HCT116 (cell line): ENCODE data around the gene LRRC4C. TPM values are rescaled to one million over a fixed set of nuclear protein-coding genes. Genes with fewer than 3 reads are reported as not detected.

ENCODE experiments used
- ATAC-seq: fragments of 200-7000 bp; cut with Tn5 transposase; 2 replicates; pipeline ENCODE4 v1.9.1; 2020; ENCODE audit warnings: mild to moderate bottlenecking, moderate library complexity
- BruUV-seq: library from RNA; stranded (reverse); fragments of 400-500 nt; replicated peaks from 2 replicates; lab custom pipeline; 2021; lab: Mats Ljungman, UMichigan
- CTCF ChIA-PET: fragments of 300-600 bp; sonication (Branson Sonifier 250); formaldehyde crosslinking; loops from one replicate; lab custom pipeline; 2021; ENCODE audit warnings: antibody characterized with exemption; lab: Charles Lee
- POLR2A ChIA-PET: fragments of 300-600, 350-600 bp; sonication (Branson Sonifier 250); formaldehyde crosslinking; loops from one replicate; lab custom pipeline; 2021; ENCODE audit warnings: antibody characterized with exemption; lab: Charles Lee
- RAD21 ChIA-PET, 2 experiments: fragments of 300-600 bp; sonication (Branson Sonifier 250); formaldehyde crosslinking; loops; one replicate each; lab custom pipeline; 2023; ENCODE audit warnings: low total read pairs in 2 of 2; ENCODE audit not compliant: uncharacterized antibody in 2 of 2, unreplicated experiment in 2 of 2, low non-redundant PET in 1 of 2; lab: Charles Lee
- DNase-seq: peaks from one replicate; pipeline ENCODE4 v3.0.0-alpha.2; 2010; ENCODE audit warnings: low read depth, low spot score
- H2AFZ ChIP-seq: fragments of 200-600 bp; shearing (Covaris generic), sonication (generic); 2 replicates; pipeline ENCODE4 v1.6.1; 2017; ENCODE audit warnings: low read depth, mixed run types, mixed read lengths, antibody characterized with exemption, low read length; ENCODE audit not compliant: poor library complexity, severe bottlenecking
- H3K27ac ChIP-seq: 2 replicates; pipeline ENCODE4 v1.5.1; 2012; ENCODE audit warnings: low read depth, low read length
- H3K27me3 ChIP-seq: fragments of 200-600 bp; sonication (generic); 2 replicates; pipeline ENCODE4 v1.6.1; 2016; ENCODE audit warnings: mixed run types, low read length, mixed read lengths; ENCODE audit not compliant: insufficient read depth
- H3K36me3 ChIP-seq, 2 experiments: fragments of 200-500 bp in 1 of 2; fragments of 200-600 bp in 1 of 2; sonication (Bioruptor generic) in 1 of 2; sonication (generic) in 1 of 2; 2 replicates each; pipeline versions ENCODE4 v1.5.1 to v1.6.1; 2014 to 2016; ENCODE audit warnings: low read length in 2 of 2, inconsistent platforms in 1 of 2, mixed read lengths in 1 of 2, mixed run types in 1 of 2; ENCODE audit not compliant: insufficient read depth in 2 of 2, control insufficient read depth in 1 of 2
- H3K4me1 ChIP-seq, 2 experiments: fragments of 200-600 bp in 1 of 2; sonication (generic) in 1 of 2; 2 replicates each; pipeline versions ENCODE4 v1.5.1 to v1.6.1; 2012 to 2017; ENCODE audit warnings: low read length in 2 of 2, inconsistent platforms in 1 of 2, mild to moderate bottlenecking in 1 of 2, mixed read lengths in 1 of 2, mixed run types in 1 of 2, moderate library complexity in 1 of 2; ENCODE audit not compliant: insufficient read depth in 2 of 2, control insufficient read depth in 1 of 2
- H3K4me2 ChIP-seq: fragments of 200-600 bp; sonication (generic); 2 replicates; pipeline ENCODE4 v1.6.1; 2017; ENCODE audit warnings: mixed run types, low read length, mixed read lengths
- H3K4me3 ChIP-seq, 2 experiments: fragments of 200-600 bp in 1 of 2; sonication (generic) in 1 of 2; replicated peaks in 1 of 2; 2 replicates each; pipeline ENCODE4 v1.5.1; 2011 to 2016; ENCODE audit warnings: low read length in 2 of 2, control low read depth in 1 of 2, low read depth in 1 of 2, mild to moderate bottlenecking in 1 of 2, mixed read lengths in 1 of 2, mixed run types in 1 of 2
- H3K79me2 ChIP-seq: fragments of 200-600 bp; sonication (generic); 2 replicates; pipeline ENCODE4 v1.6.1; 2017; ENCODE audit warnings: mild to moderate bottlenecking, mixed run types, low read length, moderate library complexity, mixed read lengths; ENCODE audit not compliant: insufficient read depth
- H3K9ac ChIP-seq: fragments of 200-600 bp; sonication (generic); 2 replicates; pipeline ENCODE4 v1.6.1; 2016; ENCODE audit warnings: low read length, mixed read lengths
- H3K9me2 ChIP-seq: fragments of 200-600 bp; sonication (generic), shearing (Covaris generic); 2 replicates; pipeline ENCODE4 v1.6.1; 2017; ENCODE audit warnings: mixed run types, mild to moderate bottlenecking, moderate library complexity; ENCODE audit not compliant: insufficient read depth
- H3K9me3 ChIP-seq, 2 experiments: fragments of 200-500 bp in 1 of 2; fragments of 200-600 bp in 1 of 2; sonication (Bioruptor generic) in 1 of 2; sonication (generic) in 1 of 2; 2 replicates each; pipeline ENCODE4 v1.6.1; 2014 to 2017; ENCODE audit warnings: low read length in 2 of 2, mixed read lengths in 2 of 2, inconsistent platforms in 1 of 2, low read depth in 1 of 2, mild to moderate bottlenecking in 1 of 2, mixed run types in 1 of 2, moderate library complexity in 1 of 2; ENCODE audit not compliant: control insufficient read depth in 1 of 2, insufficient read depth in 1 of 2
- H4K20me1 ChIP-seq: fragments of 200-600 bp; sonication (generic), shearing (Covaris generic); 2 replicates; pipeline ENCODE4 v1.6.1; 2017; ENCODE audit warnings: mixed run types, mild to moderate bottlenecking, moderate library complexity; ENCODE audit not compliant: insufficient read depth
- ATF3 ChIP-seq: IDR thresholded peaks from 2 replicates; pipeline ENCODE4 v1.6.1; 2012
- CBX3 ChIP-seq: IDR thresholded peaks from 2 replicates; pipeline ENCODE4 v1.6.1; 2012; ENCODE audit warnings: low read depth
- ELF1 ChIP-seq: IDR thresholded peaks from 2 replicates; pipeline ENCODE4 v1.6.1; 2012; ENCODE audit warnings: low read depth, borderline replicate concordance
- EZH2 ChIP-seq: fragments of 200-600 bp; sonication (generic); IDR thresholded peaks from 2 replicates; pipeline ENCODE4 v1.6.1; 2017; ENCODE audit warnings: antibody characterized with exemption, mixed run types
- FOSL1 ChIP-seq: IDR thresholded peaks from 2 replicates; pipeline ENCODE4 v1.6.1; 2012; ENCODE audit warnings: low read depth
- JUND ChIP-seq: IDR thresholded peaks from 2 replicates; pipeline ENCODE4 v1.6.1; 2012
- RAD21 ChIP-seq: IDR thresholded peaks from 2 replicates; pipeline ENCODE4 v1.6.1; 2012; ENCODE audit warnings: low read depth, mild to moderate bottlenecking
- SIN3A ChIP-seq: IDR thresholded peaks from 2 replicates; pipeline ENCODE4 v1.6.1; 2012; ENCODE audit warnings: low read depth
- SP1 ChIP-seq: IDR thresholded peaks from 2 replicates; pipeline ENCODE4 v1.6.1; 2012; ENCODE audit warnings: low read depth
- SRF ChIP-seq: IDR thresholded peaks from 2 replicates; pipeline ENCODE4 v1.6.1; 2012; ENCODE audit warnings: low read depth
- TCF7L2 ChIP-seq: IDR thresholded peaks from 2 replicates; pipeline ENCODE4 v1.7.0; 2011; ENCODE audit warnings: borderline replicate concordance, inconsistent platforms; ENCODE audit not compliant: insufficient read depth, insufficient read length; ENCODE audit errors: extremely low read depth
- YY1 ChIP-seq: IDR thresholded peaks from 2 replicates; pipeline ENCODE4 v1.6.1; 2011; ENCODE audit warnings: low read length, low read depth, moderate library complexity, mild to moderate bottlenecking; ENCODE audit not compliant: insufficient replicate concordance; ENCODE audit errors: extremely low read depth
- ZFX ChIP-seq: fragments of 450-650 bp; IDR thresholded peaks from 2 replicates; pipeline ENCODE4 v1.6.1; 2017
- ZNF274 ChIP-seq: fragments of 200-500 bp; sonication (Bioruptor generic); IDR thresholded peaks from 2 replicates; pipeline ENCODE4 v1.6.1; 2014; ENCODE audit warnings: mild to moderate bottlenecking, low read depth, low read length, inconsistent platforms
- intact Hi-C: fragments of 100-400 bp; cut with micrococcal nuclease; formaldehyde crosslinking; loops from 2 replicates; pipeline ENCODE4 v1.10.0; 2022
- total RNA-seq: library from RNA; stranded (reverse); gene quantifications from one replicate; pipeline ENCODE4 v1.2.1, GENCODE V29; 2021; ENCODE audit not compliant: unreplicated experiment
- TF ChIP-seq, protein P1 (sequence below), 3 experiments: fragments of 200-600 bp in 1 of 3; sonication (generic) in 1 of 3; IDR thresholded peaks in 2 of 3; conservative IDR thresholded peaks in 1 of 3; 2 replicates each; pipeline ENCODE4 v1.5.1; 2012 to 2017; ENCODE audit warnings: low read depth in 2 of 3, low read length in 2 of 3, antibody characterized with exemption in 1 of 3, borderline replicate concordance in 1 of 3, control low read depth in 1 of 3, mild to moderate bottlenecking in 1 of 3, mixed read lengths in 1 of 3, mixed run types in 1 of 3, moderate library complexity in 1 of 3; ENCODE audit not compliant: insufficient read depth in 1 of 3

Gene LRRC4C
- total RNA-seq, 1 experiment from 2014 or later, result not detected

DNA sequence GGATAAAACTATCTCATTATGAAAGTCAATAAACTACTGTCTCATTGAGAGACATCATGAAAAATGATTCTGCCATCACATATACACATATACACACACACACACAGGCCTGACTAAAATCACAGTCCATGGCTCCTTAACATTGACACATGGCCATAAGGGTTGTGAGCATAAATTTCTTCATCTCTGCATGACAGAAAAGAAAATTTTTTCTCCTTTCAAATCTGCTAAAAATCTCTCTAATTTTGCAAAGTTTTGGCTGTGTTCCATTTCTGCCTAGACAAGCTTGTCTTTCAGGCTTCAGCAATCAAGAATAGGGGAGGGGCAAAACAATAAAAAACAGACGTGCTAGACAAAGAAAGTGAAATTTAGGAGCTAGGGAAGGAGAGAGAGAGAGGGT, 324.5 kb downstream of the LRRC4C start:
- Histone ChIP-seq H3K27ac (no peak overlapping the region), H3K9me3 (peaks cover 10 to 39% of the 10 kb centered on the region in 2 experiments; a peak in 2 of 4 replicates), H3K9me2 (no peaks in the 10 kb centered on the region), H3K79me2 (no peaks in the 10 kb centered on the region), H3K9ac (no peak overlapping the region), H3K27me3 (no peaks in the 10 kb centered on the region), H3K4me2 (no peak overlapping the region), H3K4me3 (no peak overlapping the region), H3K36me3 (no peaks in the 10 kb centered on the region), H4K20me1 (no peaks in the 10 kb centered on the region), H3K4me1 (no peaks in the 10 kb centered on the region), H2AFZ (no peak overlapping the region)
- no peak for DNase-seq
- ChIA-PET RAD21 (no interaction called here), POLR2A (no interaction called here), CTCF (no interaction called here)
- no peak for ATAC-seq
- intact Hi-C loops, result no loop called here
- no TSS peak for BruUV-seq
- TF ChIP-seq ZNF274 (no peak), FOSL1 (no peak), TCF7L2 (no peak), CBX3 (no peak), ATF3 (no peak)
- TF ChIP-seq, all 23 proteins: peak for 0

GRCh38 chr11:41133023-41133422, 326.4 kb downstream of the LRRC4C start:
- Histone ChIP-seq H3K9ac (no peak overlapping the region), H2AFZ (no peak overlapping the region), H3K27me3 (no peaks in the 10 kb centered on the region), H3K79me2 (no peaks in the 10 kb centered on the region)
- RAD21 ChIA-PET, result no interaction called here
- TF ChIP-seq, protein P1, sequence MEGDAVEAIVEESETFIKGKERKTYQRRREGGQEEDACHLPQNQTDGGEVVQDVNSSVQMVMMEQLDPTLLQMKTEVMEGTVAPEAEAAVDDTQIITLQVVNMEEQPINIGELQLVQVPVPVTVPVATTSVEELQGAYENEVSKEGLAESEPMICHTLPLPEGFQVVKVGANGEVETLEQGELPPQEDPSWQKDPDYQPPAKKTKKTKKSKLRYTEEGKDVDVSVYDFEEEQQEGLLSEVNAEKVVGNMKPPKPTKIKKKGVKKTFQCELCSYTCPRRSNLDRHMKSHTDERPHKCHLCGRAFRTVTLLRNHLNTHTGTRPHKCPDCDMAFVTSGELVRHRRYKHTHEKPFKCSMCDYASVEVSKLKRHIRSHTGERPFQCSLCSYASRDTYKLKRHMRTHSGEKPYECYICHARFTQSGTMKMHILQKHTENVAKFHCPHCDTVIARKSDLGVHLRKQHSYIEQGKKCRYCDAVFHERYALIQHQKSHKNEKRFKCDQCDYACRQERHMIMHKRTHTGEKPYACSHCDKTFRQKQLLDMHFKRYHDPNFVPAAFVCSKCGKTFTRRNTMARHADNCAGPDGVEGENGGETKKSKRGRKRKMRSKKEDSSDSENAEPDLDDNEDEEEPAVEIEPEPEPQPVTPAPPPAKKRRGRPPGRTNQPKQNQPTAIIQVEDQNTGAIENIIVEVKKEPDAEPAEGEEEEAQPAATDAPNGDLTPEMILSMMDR (IDR thresholded peaks at IDR 0.05 in 2 of 3, conservative IDR thresholded peaks at IDR 0.05 in 1 of 3; ENCODE audit: borderline replicate concordance in 1 of 3, insufficient read depth in 1 of 3, low read depth in 2 of 3, low read length in 2 of 3), result no peak
- no peak for TF ChIP-seq JUND
- TF ChIP-seq ZFX, result no peak
- no peak for TF ChIP-seq EZH2
- no peak for TF ChIP-seq SIN3A
- TF ChIP-seq SP1, result no peak
- TF ChIP-seq RAD21, result no peak
- no peak for TF ChIP-seq ELF1
- TF ChIP-seq YY1, result no peak
- TF ChIP-seq SRF, result no peak
- TF ChIP-seq ZNF274, result no peak
- no peak for TF ChIP-seq ATF3
- TF ChIP-seq, all 23 proteins: peak for 0
- no peak overlapping the region for H3K4me2 ChIP-seq
- DNase-seq, result no peak
- no peaks in the 10 kb centered on the region for H3K36me3 ChIP-seq
- no peaks in the 10 kb centered on the region for H4K20me1 ChIP-seq
- intact Hi-C loops, result no loop called here
- ChIA-PET POLR2A (no interaction called here), CTCF (no interaction called here)
- peaks cover 8 to 35% of the 10 kb centered on the region in 2 experiments; a peak in 2 of 4 replicates for H3K9me3 ChIP-seq
- no peaks in the 10 kb centered on the region for H3K4me1 ChIP-seq
- H3K9me2 ChIP-seq, result no peaks in the 10 kb centered on the region
- no peak overlapping the region for H3K27ac ChIP-seq
- BruUV-seq, result no TSS peak
- no peak for ATAC-seq
- H3K4me3 ChIP-seq, result no peak overlapping the region
